AG09319 (cell line): ENCODE results near the gene DHX35.

Source experiments
- DNase-seq: peaks from one replicate; pipeline ENCODE4 v3.0.0-alpha.2; 2010; ENCODE audit warnings: low read depth; ENCODE audit errors: extremely low read depth
- CTCF ChIP-seq: IDR thresholded peaks from 2 replicates; pipeline ENCODE4 v1.5.1; 2011; ENCODE audit warnings: low read depth, mild to moderate bottlenecking, inconsistent platforms, low read length, moderate library complexity

Gene DHX35

DNA sequence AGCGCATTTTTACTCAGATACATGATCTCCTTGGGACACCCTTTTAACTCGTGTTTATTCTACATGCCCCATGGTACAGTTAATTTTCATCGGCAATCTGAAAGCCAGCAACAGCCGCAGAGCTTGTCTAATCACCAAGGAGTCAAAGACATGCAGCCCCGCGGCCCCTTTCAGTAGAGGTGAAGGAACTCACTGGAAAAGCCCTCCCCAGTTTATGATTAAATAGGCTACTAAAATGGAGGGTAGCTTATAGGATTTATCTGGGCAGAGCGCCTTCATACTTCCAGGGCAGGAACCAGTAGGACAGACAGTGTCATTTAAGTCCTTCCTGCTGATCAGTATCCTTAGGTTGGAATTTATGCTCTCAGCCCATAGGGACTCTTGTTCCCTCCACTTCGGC is 83.5 kb downstream of the DHX35 start:
- DNase-seq = no peak

GRCh38 chr20:39047417-39047985 is 85.4 kb downstream of the DHX35 start:
- no peak for DNase-seq
- TF ChIP-seq CTCF = no peak

More for the DNA sequence above, 83.5 kb downstream of the DHX35 start:
- no peak for TF ChIP-seq CTCF

GRCh38 chr20:39048000-39048696 is 86.0 kb downstream of the DHX35 start:
- DNase-seq = peak; percentile 53
- peak; percentile 100 for TF ChIP-seq CTCF

DNA sequence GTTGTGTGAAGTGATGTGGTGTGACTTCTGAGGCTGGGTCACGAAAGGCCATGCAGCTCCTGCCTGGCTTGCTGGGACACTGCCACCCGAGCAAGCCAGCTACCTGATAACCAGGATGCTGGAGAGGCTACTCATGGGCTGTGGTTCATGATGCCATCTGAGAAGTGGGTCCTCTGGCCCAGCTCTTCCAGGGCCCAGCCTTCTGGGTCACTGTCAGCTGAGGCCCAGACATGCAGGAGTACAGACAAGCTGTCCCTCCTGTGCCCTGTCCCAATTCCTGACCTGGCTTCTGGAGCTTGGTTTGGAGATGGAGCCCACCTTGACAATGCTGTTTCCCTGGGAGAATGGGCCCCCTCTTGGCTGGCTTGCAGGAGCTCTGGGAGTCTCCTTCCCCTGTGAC is 87.0 kb downstream of the DHX35 start:
- DNase-seq = no peak
- no peak for TF ChIP-seq CTCF

DNA sequence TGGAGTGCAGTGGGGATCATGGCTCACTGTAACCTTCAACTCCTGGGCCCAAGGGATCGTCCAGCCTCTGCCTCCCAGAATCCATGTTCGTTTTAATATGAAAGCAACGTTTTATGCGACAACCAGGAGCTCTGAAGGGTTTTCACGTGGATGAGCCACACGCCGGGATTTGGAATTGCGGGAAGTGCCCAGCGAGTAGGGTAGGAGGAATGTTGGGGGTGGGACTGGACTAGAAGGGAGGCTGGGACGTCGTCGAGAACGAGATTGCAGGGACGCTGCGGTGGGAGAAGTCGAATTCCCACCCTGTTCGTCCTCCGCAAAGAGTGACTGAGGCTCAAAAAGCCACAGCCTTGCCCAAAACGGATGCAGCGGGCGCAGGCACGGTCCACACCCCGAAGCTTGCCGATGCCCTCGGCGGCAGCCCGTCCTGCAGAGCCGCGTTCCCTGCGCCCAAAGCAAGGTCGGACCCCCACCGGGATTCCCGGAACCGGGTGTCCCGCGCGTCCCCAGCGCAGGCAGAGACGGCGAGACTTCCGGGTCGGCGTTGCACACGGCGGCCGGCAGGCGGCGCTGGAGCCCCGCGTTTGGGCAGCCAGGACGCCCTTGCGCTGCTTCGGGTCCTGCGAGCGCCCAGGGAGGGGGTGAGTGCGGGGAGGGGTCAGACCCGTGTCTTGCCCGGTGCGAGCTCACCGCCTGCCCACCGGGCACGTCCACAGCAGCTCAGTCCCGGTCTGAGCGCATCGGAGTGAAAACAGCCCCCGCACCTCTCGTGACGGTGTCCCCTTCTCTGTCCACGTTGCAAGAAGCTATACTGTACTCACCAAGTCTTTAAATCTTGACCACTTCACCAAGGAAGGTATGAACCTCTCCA is 87.8 kb downstream of the DHX35 start:
- DNase-seq = no peak
- TF ChIP-seq CTCF = peak; percentile 87

- no peak for DNase-seq
- TF ChIP-seq CTCF = no peak
Observed at GRCh38 chr20:39050555-39050902, 88.4 kb downstream of the DHX35 start.

- DNase-seq = no peak
- TF ChIP-seq CTCF = no peak
Observed at GRCh38 chr20:39052676-39053075, 90.5 kb downstream of the DHX35 start.
